B cell (primary cell): ENCODE data around the gene CBX4.

ENCODE experiments used
- CTCF ChIP-seq: fragments of 200-600 bp; IDR thresholded peaks from one replicate; pipeline ENCODE4 v1.8.0; 2022; ENCODE audit warnings: antibody characterized with exemption, mild to moderate bottlenecking
- EZH2 ChIP-seq: IDR thresholded peaks from 2 replicates; pipeline ENCODE4 v1.6.1; 2012; ENCODE audit warnings: borderline replicate concordance, low read depth, mild to moderate bottlenecking, moderate library complexity, low read length; ENCODE audit not compliant: insufficient read depth, poor library complexity, severe bottlenecking

- TF ChIP-seq CTCF: no peak
- TF ChIP-seq EZH2: no peak
These were observed 2.0 kb downstream of the CBX4 start for GRCh38 chr17:79836972-79837887.
